Hematopoietic multipotent progenitor cell (in vitro differentiated cells): ENCODE results near the gene STAT5B. TPM values are rescaled to one million over a fixed set of nuclear protein-coding genes. Genes with fewer than 3 reads are reported as not detected.

Experiments used
- DNase-seq, 3 donors: peaks; one replicate each; pipeline ENCODE4 v3.0.0-alpha.2; 2011 to 2015; ENCODE audit warnings: low read depth in 2 of 3, low spot score in 2 of 3
- total RNA-seq: library from RNA; depleted of rRNA; stranded (reverse); fragments of >200 nt; gene quantifications from one replicate; pipeline ENCODE4 v1.2.3, GENCODE V29; 2012

STAT5B gene
- total RNA-seq, 1 donor, result 135 TPM

DNA sequence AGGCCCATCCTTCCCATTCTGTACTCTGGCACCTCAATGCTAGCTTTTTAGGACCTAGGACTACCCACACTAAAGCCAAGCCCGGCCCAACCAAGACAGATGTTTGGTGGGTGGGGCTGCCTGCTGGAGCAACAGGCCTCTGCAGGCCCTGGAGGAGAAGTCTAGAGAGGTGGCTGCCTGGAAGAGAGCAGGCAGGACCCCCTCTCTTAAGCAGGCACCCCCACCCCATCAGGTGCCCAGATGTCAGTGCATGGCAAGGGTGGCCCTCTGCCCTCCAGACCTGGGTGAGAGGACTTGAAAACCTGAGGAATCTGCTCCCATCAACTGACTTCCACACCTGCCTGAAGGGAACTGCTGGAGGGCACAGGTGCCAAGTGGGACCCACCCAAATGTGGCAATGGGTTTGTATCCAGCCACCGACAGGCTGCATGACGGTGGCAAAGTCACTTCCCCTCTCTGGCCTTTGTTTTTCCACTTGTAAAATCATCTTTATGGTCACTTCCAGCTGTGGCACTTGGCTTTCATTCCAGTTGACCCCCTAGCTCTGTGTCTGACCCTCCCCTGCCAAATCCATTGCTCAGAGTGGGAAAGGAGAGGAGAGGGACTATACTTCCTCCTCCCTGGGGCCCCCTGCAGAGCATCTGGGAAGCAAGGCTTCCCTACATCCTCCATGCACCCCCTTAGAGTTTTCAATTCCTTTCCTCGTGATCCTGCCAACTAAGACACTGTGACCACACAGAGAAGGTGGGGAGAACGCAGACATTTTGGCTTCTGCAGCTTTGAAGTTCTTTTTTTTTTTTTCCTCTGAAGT, 10.4 kb upstream of the STAT5B start:
- DNase-seq, result peak in 1 of 3 donors; percentile 32

DNA sequence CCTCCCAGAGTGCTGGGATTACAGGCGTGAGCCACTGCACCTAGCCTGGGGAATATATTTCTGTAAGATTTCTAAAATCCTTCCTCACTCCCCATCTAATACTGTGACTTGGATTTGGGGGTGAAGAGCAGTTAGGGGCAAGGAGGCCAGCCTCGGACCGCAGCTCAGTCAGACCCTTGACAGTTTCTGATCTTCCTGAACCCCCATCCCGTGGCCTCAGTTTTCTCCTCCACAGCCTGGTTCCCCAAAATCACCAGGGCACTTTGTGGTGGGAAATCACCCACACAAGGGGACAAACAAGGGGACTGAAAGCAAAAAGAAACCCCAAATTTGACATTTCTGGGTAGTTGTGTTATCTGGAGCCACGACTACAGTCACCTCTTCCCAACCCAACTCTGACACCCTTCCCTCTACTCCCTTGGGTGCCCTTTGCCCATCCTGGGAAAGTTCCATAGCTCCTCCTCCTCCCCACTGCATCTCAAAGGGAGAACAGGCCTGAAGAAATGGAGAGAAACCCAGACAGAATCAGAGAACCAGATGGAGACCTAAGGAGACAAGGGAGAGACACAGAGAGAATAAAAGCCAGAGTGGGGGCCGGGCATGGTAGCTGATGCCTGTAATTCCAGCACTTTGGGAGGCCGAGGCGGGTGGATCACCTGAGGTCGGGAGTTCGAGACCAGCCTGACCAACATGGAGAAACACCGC, 9.3 kb upstream of the STAT5B start:
- no peak for DNase-seq

DNA sequence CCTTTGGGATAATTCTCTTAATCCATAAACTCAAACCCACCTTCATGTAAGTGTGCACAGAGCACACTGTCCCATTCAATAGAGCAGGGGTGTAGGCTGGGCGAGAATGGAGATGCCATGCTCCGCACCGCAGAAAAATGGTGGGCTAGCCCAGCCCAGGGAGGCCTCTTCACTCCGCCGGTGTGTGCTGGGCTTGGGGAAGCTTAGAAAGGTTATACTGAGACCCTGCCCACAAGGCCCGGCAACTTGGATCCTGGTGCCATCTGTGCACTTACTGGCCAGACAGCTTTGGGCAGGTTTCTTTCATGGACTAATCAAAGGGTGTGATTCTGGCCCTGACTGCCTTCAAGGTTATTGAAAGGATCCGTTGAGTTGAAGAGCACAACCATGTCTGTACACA, 8.4 kb upstream of the STAT5B start:
- no peak for DNase-seq

DNA sequence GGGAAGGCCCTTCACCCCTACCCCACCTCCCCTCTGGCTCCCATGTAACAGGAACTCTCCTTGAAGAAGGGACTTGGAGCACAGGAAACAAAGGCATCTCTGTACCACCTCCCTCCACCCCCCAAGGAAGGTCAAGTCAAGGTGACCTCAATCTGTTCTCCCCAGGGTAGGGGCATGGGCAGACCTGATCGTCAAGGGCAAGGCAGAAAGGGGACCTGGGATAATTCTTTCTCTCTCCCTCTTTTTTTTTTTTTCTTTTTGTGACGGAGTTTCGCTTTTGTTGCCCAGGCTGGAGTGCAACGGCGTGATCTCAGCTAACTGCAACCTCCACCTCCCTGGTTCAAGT, 7.8 kb upstream of the STAT5B start:
- no peak for DNase-seq

DNA sequence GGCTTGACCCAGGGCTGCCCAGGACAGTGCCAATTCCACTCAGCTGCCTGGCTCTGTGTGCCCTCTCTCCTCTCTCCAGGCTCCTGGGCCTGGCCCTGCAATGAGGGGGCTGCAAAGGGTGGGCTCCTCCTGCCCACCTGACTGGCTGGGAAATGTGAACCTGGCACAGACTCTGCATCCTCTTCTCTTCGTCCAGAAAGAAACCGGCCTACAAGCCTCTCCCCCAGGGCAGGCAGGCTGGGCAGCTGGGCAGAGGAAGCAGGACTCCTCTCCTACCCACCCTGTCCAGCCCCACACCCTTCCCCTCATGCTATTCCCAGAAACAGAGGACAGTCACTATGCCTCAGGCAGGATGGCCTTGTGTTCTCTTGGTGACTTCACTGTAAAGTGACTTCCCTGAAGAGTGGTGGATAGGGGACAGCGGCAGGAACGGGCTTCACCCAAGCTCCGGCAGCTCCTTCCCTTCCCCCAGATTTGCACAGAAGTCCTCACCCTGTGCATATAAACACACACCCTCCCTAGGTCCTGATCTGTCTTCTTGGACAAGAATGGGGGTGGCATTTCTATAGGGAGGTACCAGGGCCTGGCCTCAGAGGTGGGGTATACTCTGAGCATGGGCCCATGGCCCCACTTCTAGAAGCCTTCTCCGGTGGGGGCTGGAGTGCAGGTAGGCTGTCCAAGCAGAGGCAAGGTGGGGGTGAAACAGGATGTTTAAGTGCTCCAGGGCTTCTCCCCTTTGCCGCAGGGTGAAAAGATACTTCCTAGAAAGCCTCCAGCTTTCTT, 7.2 kb upstream of the STAT5B start:
- no peak for DNase-seq

DNA sequence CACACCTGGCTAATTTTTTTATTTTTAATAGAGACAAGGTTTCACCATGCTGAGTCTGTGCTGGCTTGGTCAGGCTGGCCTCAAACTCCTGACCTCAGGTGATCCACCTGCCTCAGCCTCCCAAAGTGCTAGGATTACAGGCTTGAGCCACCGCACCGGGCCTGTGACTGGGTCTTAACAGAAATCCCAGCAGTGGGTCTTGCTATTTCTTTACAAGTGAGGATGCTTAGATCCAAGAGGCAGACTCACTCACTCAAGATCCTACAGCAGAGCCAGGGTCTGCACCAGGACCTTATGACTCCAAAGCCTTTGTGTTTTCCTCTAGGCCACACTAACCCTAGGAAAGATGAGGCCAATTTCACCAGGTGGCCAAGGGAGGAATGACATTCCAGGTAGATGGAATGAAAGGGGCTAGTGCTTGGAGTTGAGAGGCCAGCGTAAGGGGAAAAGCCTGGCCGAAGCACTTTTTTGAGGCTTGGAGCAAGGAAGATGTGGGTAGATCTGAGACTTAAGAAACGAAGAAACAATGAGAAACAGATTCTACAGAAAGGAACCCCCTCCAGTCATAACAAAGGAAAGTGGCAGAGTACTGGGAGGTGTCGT, 6.4 kb upstream of the STAT5B start:
- DNase-seq, result no peak

DNA sequence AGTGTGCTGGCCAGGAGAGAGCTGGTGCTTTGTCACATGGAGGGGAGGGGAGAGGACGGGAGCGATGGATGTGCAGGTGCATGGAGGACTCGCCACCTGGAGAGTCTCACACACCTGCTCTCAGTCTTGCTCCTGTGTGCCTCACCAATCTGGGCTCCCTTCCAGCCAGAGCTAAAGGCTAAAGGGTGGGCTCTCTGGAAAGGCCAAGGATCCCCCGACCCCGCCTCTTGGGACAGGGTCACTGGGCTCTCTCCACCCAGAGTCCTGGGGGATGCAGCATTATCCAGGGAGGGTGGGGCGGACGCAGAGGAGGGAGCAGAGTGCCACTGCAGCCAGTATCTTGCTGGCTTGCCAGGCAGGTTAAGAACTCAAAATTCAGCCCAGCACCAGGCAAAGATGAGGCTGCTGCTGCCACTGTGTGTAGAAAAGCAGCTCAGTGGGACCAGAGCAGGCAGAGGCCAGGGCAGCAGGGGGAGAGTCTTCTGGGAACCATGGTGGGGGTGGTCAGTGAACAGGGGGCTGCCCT, 5.4 kb upstream of the STAT5B start:
- no peak for DNase-seq

DNA sequence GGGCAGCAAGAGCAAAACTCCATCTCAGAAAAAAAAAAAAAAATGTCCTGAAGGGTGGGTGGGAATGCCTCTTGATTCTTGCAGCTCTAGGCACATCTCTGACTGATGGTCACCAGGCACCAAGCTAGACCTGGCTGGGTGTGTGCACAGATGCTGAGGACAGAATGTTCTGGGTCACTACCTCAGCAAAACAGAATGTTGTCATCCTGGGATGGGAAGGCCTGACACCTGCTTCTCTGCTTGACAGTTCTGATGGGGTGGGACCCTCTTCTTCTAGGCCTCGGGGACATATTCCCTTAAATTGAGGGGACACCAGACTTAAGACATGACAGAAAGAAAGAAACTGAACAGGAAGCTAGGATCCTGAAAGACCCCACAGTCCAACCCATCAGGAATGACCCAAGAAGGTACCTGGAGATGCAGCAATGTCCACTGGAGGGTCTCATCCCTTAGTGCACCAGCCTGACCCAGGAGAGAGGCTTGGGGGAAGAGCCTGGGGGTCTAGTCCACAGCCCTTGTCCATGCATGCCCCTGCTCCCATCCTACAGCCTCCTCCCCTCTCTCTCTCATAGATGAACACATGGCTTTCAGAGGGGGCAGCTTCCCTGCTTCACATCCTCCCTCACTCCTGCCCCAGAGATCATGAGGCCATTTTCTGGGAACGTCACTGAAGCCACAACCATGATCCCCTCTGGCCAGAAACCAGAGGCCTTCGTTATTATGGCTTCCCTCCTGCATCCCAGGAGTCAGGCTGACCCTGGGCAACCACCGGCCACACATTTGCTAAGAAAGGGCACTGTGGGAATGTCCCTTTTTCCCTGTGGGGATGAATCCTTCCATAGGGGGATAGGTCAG, 3.8 kb upstream of the STAT5B start:
- no peak for DNase-seq

DNA sequence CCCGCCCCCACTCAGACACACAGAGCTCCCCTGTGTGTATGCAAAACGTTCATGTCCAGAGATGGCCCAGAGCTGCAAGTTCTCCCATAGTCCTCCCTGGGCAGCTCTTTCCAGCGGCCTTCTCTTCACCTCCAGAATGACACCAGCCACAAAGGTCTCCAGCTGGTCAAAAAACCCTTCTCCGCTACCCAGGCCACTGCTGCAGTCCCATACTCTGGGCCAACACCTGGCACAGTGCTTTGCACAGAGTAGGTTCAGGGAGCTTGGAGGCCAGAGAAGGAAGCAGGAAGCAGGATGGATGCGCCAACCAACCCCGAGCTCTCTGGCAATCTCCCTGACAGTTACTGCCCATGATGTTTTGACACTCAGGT, 1.1 kb upstream of the STAT5B start:
- DNase-seq, result no peak

DNA sequence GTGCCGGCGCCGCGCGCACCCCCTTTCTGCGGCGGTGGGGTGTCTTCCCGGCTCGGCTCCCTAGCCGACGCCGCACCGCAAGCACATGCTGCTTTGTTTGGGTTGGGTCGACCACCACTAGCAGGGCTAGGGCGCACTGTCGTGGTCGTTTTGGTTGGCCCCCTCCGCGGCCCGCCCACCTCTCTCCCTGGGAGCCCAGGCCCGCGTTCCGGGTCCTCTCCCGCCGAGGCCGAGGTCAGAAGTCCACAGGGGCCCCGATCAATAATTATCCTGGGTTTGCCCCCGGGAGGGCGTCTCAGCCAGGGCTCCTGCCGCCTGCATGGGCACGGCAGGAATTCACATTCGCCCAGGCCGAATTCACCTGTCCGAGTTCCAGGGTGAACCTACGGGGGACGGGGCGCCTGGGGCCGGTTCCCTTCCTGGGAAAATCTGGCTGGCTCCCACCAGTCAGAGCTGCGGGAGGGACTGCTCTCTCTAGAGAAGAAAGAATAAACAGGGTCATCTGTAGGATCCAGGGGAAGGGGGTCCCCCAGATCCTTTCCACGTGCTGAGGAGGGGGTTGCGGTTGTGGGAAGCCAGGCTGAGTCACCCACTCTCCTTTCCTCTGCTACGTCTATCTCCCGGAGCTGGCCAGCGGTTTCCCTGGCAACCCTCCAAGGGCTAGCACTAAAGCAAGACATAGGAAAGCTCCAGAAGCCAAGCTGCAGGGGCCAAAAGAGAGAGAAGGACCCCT, 584 bp upstream of the STAT5B start:
- peak in 2 of 3 donors; percentile 46 to 82 for DNase-seq

DNA sequence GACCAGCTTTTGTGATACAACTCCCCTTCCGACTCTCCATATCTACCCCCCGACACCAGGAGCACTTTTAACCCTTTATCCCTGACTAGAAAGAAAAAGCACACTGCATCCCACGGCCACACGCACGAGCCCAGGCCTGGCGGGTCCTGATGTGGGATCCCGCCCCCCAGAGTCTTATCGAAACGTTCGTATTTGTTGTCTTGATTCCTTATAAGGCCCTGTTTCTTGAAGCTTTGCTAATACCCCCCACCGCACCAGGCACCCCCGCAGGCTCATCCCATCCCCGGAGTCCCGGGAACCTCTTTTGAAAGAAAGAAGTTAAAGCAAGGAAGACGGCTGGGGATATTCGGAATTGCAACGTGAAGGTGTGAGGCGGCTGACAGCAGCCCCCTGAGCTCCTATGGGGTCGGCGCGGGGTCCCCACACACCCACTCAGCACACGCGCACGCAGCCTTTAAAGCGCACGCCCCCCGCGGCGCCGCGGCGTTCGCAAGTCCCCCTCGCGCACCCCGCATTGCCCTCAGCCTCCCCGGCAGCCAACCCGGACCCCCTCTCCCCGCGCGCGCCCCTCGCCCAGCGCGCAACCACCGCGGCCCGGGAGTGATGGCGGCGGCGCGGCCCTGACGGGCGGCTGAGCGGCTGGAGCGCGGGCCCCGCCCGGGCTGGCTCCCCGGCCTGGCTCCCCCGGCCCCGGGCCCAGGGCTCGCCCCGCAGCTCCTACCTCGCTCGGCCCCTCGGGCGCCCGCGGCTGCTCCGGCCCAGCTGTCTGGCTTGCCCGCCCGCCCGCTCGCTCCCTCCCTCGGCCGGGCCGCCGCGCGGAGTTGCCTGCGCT, 448 bp downstream of the STAT5B start:
- peak in 1 of 3 donors; percentile 43 for DNase-seq

DNA sequence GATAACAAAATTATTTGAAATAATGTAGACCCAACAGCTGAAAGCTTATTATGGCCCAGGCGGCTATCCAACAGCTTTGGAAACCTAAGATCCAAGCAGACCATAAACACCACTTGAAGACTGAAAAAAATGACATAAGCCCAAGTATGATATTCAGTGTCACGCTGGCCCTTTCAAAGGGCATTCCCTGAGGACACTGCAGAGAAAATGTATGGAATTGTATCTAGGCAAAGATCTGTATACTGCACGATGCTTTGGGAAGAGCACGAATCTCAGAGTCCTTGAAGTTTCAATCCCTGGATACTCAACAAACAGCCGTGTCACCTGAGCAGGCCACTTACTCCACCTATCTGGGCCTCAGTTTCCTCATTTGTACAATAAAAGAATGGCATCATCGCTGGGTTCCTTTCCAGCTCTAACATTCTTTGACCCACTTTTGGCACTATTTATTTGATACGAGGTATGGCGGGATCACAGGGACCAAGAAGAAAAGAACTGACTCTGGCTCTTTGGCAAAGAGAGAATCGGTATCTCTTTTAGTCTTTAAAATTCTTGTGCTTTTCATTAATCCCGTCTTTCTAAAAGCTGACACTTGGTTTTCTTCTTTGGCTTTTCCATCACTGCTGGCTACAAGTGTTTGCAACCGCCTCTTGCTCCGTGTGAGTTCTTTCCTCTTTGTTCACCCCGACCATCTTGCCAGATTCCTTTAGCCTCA, 1.2 kb downstream of the STAT5B start:
- no peak for DNase-seq

DNA sequence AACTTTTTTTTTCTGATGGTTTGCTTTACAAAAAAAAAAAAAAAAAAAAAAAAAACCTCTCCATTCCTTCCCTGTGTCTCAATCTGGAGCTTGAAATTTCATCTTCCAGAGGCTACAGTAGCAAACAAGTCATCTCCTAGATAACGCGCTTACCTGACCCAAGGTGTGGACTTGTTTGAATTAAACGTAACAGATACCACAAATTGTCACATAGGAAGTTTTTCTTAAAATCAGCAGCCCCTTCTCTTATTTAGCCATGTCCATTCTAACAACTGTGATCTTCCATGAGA, 2.0 kb downstream of the STAT5B start:
- DNase-seq, result no peak

DNA sequence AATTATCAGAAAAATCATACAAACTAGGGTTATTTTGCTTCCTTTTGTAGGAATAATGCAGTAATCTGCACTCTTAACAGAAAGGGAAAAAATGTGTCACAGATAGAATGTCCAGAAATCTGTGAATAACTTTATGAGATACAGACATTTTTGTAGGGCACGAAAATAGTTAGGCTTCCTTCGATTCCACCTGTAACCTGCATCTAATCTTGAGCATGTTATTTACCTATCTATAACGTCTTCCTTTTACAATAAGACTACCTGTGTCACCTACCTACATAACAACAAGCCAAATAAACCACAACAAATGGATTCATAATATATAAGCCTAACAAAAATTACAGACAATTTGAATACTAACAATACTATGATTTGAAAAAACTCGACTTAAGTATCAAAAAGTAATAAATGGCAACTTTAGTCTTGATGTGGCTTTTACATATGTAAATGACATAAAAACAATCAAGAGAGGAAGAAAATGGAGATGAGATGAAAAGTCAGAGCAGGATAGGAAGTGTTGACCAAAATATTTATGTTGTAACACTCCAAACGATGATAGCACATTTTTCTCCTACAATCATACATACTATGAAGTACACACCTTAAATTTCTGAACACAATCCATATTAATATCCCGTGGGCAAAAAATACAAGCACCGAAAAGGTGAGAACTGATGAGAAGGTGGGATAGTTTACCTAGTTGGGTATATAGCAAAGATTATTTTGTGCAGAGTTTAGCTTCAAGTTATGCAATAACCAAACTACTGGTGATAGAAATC, 2.5 kb downstream of the STAT5B start:
- no peak for DNase-seq

DNA sequence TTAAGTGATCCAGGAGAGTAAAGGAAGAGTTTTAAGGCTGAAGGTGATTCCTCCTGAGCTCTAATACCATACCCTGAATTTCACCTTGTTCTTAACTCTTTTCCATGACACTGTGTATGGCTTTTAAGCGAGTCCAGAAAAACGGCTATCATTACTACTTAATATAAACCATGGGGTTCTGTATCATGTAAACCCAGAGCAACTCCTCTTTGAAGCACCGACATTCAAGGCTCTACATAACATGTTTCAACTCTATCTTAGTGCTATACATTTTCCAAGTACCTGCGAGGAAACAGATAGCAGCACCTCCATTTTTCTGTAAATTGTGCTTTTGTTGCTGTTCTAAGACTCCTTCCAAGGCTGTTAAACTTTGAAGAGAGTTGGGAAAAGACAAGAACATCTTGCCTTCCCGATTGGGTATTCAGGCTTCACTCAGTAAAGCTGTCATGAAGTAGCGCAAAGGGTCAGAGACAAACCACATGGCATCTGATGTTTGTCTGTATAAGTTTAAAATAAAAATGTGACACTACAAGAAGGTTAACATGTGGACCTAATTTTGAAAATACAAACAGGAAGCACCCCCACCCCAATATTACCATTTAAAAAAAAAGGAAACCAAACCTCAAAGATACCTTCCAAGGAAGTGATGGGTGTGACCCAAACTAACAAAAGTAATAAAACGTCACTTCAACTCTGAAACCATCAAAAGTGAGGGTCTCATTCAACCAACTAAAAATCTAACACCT, 3.9 kb downstream of the STAT5B start:
- DNase-seq, result no peak

DNA sequence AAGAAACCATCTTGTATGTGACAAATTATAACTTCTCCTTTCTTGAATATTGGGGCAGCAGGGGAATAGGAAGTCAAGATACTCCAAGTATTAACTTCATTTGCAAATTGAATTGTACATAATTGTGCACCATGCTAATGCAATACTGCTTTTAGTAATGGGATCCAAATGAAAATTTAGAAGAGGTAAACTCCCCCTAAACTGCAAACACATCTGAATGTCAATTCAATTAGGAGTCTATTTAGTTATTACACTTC, 4.5 kb downstream of the STAT5B start:
- no peak for DNase-seq
